Chondrocyte (in vitro differentiated cells): ENCODE data around the gene LPAR1. TPM values are rescaled to one million over a fixed set of nuclear protein-coding genes. Genes with fewer than 3 reads are reported as not detected.

ENCODE experiments used
- DNase-seq: peaks from one replicate; pipeline ENCODE4 v3.0.0; 2021; ENCODE audit warnings: mixed read lengths, low spot score
- H3K27ac Mint-ChIP-seq: one replicate; pipeline ENCODE4 v1.8.0; 2021; ENCODE audit warnings: mild to moderate bottlenecking, moderate library complexity, mixed read lengths; ENCODE audit not compliant: unreplicated experiment
- H3K27me3 Mint-ChIP-seq: 2 replicates; pipeline ENCODE4 v1.8.0; 2021; ENCODE audit warnings: low read depth, mixed read lengths
- H3K36me3 Mint-ChIP-seq: 2 replicates; pipeline ENCODE4 v1.8.0; 2021; ENCODE audit warnings: low read depth, mixed read lengths
- H3K4me1 Mint-ChIP-seq: 2 replicates; pipeline ENCODE4 v1.8.0; 2021; ENCODE audit warnings: low read depth, mild to moderate bottlenecking, mixed read lengths
- H3K4me3 Mint-ChIP-seq: one replicate; pipeline ENCODE4 v1.8.0; 2021; ENCODE audit warnings: mild to moderate bottlenecking, moderate library complexity, mixed read lengths; ENCODE audit not compliant: unreplicated experiment
- H3K9me3 Mint-ChIP-seq: 2 replicates; pipeline ENCODE4 v1.8.0; 2021; ENCODE audit warnings: low read depth, mixed read lengths
- CTCF ChIP-seq: fragments of 200-600 bp; sonication (generic); IDR thresholded peaks from 2 replicates; pipeline ENCODE4 v1.5.0; 2021; ENCODE audit warnings: antibody characterized with exemption, mild to moderate bottlenecking, moderate library complexity
- total RNA-seq: library from RNA; stranded (reverse); gene quantifications from 3 replicates; pipeline ENCODE4 v1.2.1, GENCODE V29; 2021

LPAR1 gene
- total RNA-seq, 1 donor from 2014 or later, result 33.5 TPM

- TF ChIP-seq CTCF, result no peak
- H3K4me1 Mint-ChIP-seq, result peaks cover 44% of the 10 kb centered on the region
- peaks cover 8% of the 10 kb centered on the region for H3K36me3 Mint-ChIP-seq
- H3K9me3 Mint-ChIP-seq, result peaks cover 2% of the 10 kb centered on the region
- no peak overlapping the region for H3K4me3 Mint-ChIP-seq
- H3K27me3 Mint-ChIP-seq, result no peaks in the 10 kb centered on the region
- no peak for DNase-seq
- H3K27ac Mint-ChIP-seq, result no peak overlapping the region
Measured at GRCh38 chr9:111001526-111001925, 36.7 kb downstream of the LPAR1 start.

- Mint-ChIP-seq H3K4me1 (peaks cover 47% of the 10 kb centered on the region), H3K4me3 (no peak overlapping the region), H3K27me3 (no peaks in the 10 kb centered on the region), H3K36me3 (peaks cover 5% of the 10 kb centered on the region), H3K27ac (no peak overlapping the region), H3K9me3 (peaks cover 2% of the 10 kb centered on the region)
- no peak for TF ChIP-seq CTCF
- no peak for DNase-seq
Measured at GRCh38 chr9:111000202-111000601, 38.1 kb downstream of the LPAR1 start.

- peaks cover 2% of the 10 kb centered on the region for H3K9me3 Mint-ChIP-seq
- DNase-seq, result no peak
- H3K36me3 Mint-ChIP-seq, result peaks cover 5% of the 10 kb centered on the region
- H3K4me3 Mint-ChIP-seq, result no peak overlapping the region
- peaks cover 55% of the 10 kb centered on the region for H3K4me1 Mint-ChIP-seq
- TF ChIP-seq CTCF, result no peak
- peak overlapping the region; percentile 43 for H3K27ac Mint-ChIP-seq
- H3K27me3 Mint-ChIP-seq, result no peaks in the 10 kb centered on the region
Measured at GRCh38 chr9:110999379-110999778, 38.9 kb downstream of the LPAR1 start.

GRCh38 chr9:110997847-110998246, 40.4 kb downstream of the LPAR1 start:
- no peak for TF ChIP-seq CTCF
- H3K9me3 Mint-ChIP-seq, result peaks cover 2% of the 10 kb centered on the region
- H3K36me3 Mint-ChIP-seq, result no peaks in the 10 kb centered on the region
- peaks cover 64% of the 10 kb centered on the region for H3K4me1 Mint-ChIP-seq
- no peaks in the 10 kb centered on the region for H3K27me3 Mint-ChIP-seq
- H3K4me3 Mint-ChIP-seq, result no peak overlapping the region
- no peak overlapping the region for H3K27ac Mint-ChIP-seq
- no peak for DNase-seq

GRCh38 chr9:110996436-110997220, 41.6 kb downstream of the LPAR1 start:
- no peaks in the 10 kb centered on the region for H3K36me3 Mint-ChIP-seq
- H3K9me3 Mint-ChIP-seq, result peaks cover 2% of the 10 kb centered on the region
- H3K4me1 Mint-ChIP-seq, result peaks cover 69% of the 10 kb centered on the region
- no peak for TF ChIP-seq CTCF
- no peak for DNase-seq
- H3K27ac Mint-ChIP-seq, result peak overlapping the region; percentile 78
- no peaks in the 10 kb centered on the region for H3K27me3 Mint-ChIP-seq
- no peak overlapping the region for H3K4me3 Mint-ChIP-seq
